ENCODE measurements around the gene WT1.

DNA sequence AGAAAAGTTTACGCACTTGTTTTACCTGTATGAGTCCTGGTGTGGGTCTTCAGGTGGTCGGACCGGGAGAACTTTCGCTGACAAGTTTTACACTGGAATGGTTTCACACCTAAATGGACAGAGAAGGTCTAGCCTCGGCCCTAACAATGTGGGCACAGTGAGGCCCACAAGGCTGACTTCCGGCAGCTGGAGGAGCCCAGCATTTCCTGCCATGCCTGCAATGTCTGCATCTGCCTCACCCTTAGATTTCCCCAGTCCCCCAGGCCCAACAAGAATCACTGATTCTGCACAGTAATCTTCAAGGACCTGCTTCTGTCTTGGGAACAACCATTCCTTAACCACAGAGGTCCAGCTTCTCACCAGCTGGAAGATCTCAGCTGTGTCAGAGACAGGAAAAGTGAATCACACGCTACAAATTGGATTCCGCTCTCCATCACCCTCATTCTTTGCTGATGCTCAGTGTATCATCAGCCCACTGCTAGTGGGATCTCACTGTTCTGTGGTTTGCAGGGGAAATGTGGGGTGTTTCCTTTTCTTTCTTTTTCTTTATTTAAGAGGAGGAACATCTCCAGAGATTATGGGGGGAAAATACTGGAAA is 43.3 kb downstream of the WT1 start:
- TF ChIP-seq, protein P1, sequence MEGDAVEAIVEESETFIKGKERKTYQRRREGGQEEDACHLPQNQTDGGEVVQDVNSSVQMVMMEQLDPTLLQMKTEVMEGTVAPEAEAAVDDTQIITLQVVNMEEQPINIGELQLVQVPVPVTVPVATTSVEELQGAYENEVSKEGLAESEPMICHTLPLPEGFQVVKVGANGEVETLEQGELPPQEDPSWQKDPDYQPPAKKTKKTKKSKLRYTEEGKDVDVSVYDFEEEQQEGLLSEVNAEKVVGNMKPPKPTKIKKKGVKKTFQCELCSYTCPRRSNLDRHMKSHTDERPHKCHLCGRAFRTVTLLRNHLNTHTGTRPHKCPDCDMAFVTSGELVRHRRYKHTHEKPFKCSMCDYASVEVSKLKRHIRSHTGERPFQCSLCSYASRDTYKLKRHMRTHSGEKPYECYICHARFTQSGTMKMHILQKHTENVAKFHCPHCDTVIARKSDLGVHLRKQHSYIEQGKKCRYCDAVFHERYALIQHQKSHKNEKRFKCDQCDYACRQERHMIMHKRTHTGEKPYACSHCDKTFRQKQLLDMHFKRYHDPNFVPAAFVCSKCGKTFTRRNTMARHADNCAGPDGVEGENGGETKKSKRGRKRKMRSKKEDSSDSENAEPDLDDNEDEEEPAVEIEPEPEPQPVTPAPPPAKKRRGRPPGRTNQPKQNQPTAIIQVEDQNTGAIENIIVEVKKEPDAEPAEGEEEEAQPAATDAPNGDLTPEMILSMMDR (IDR thresholded peaks at IDR 0.05), result no peak
- TF ChIP-seq EP300 (IDR thresholded peaks at IDR 0.05) (no peak), POLR2AphosphoS5 (IDR thresholded peaks at IDR 0.05) (no peak)
